ENCODE results near the gene STK39. TPM values are rescaled to one million over a fixed set of nuclear protein-coding genes. Genes with fewer than 3 reads are reported as not detected.
"Not testable (repeated sequence)": the region's sequence is repeated elsewhere in the genome, so short reads cannot be mapped to it uniquely, and the experiment has no call there.

The STK39 gene
- total RNA-seq, 1 donor from 2014 or later = 15.7 TPM

GRCh38 chr2:168262926-168263325 lies 15.5 kb upstream of the STK39 start:
- not testable (repeated sequence) for H3K27ac ChIP-seq (ENCODE audit: low read depth, low read length); H3K4me3 ChIP-seq (ENCODE audit: low read length in 3 of 3); H3K9me3 ChIP-seq (ENCODE audit: control insufficient read depth in 3 of 3, low read length in 3 of 3); H3K27me3 ChIP-seq (ENCODE audit: control insufficient read depth in 3 of 3, insufficient read depth in 3 of 3, low read length in 3 of 3); H3K9ac ChIP-seq (ENCODE audit: low read depth in 1 of 3, low read length in 3 of 3); H3K4me1 ChIP-seq (ENCODE audit: control insufficient read depth in 3 of 3, insufficient read depth in 3 of 3, low read length in 3 of 3); H3K36me3 ChIP-seq (ENCODE audit: control insufficient read depth in 3 of 3, insufficient read depth in 3 of 3, low read length in 3 of 3)

GRCh38 chr2:168256448-168256847 lies 9.1 kb upstream of the STK39 start:
- H3K27ac ChIP-seq (ENCODE audit: low read depth, low read length) = no peak overlapping the region

GRCh38 chr2:168255866-168256265 lies 8.5 kb upstream of the STK39 start:
- H3K27ac ChIP-seq (ENCODE audit: low read depth, low read length) = no peak overlapping the region
- H3K9me3 ChIP-seq (ENCODE audit: control insufficient read depth in 3 of 3, low read length in 3 of 3) = peaks cover 0 to 5% (median 0%) of the 10 kb centered on the region in 3 donors
- no peak overlapping the region for H3K4me3 ChIP-seq (ENCODE audit: low read length in 3 of 3)
- no peaks in the 10 kb centered on the region for H3K4me1 ChIP-seq (ENCODE audit: control insufficient read depth in 3 of 3, insufficient read depth in 3 of 3, low read length in 3 of 3)
- no peaks in the 10 kb centered on the region for H3K36me3 ChIP-seq (ENCODE audit: control insufficient read depth in 3 of 3, insufficient read depth in 3 of 3, low read length in 3 of 3)
- H3K9ac ChIP-seq (ENCODE audit: low read depth in 1 of 3, low read length in 3 of 3) = no peak overlapping the region
- no peaks in the 10 kb centered on the region for H3K27me3 ChIP-seq (ENCODE audit: control insufficient read depth in 3 of 3, insufficient read depth in 3 of 3, low read length in 3 of 3)

More at GRCh38 chr2:168256448-168256847, 9.1 kb upstream of the STK39 start:
- H3K36me3 ChIP-seq (ENCODE audit: control insufficient read depth in 3 of 3, insufficient read depth in 3 of 3, low read length in 3 of 3) = no peaks in the 10 kb centered on the region
- H3K9me3 ChIP-seq (ENCODE audit: control insufficient read depth in 3 of 3, low read length in 3 of 3) = peaks cover 0 to 5% (median 0%) of the 10 kb centered on the region in 3 donors
- no peak overlapping the region for H3K9ac ChIP-seq (ENCODE audit: low read depth in 1 of 3, low read length in 3 of 3)
- no peaks in the 10 kb centered on the region for H3K4me1 ChIP-seq (ENCODE audit: control insufficient read depth in 3 of 3, insufficient read depth in 3 of 3, low read length in 3 of 3)
- no peaks in the 10 kb centered on the region for H3K27me3 ChIP-seq (ENCODE audit: control insufficient read depth in 3 of 3, insufficient read depth in 3 of 3, low read length in 3 of 3)
- H3K4me3 ChIP-seq (ENCODE audit: low read length in 3 of 3) = no peak overlapping the region

- Histone ChIP-seq H3K36me3 (ENCODE audit: control insufficient read depth in 3 of 3, insufficient read depth in 3 of 3, low read length in 3 of 3) (no peaks in the 10 kb centered on the region), H3K4me1 (ENCODE audit: control insufficient read depth in 3 of 3, insufficient read depth in 3 of 3, low read length in 3 of 3) (no peaks in the 10 kb centered on the region), H3K27me3 (ENCODE audit: control insufficient read depth in 3 of 3, insufficient read depth in 3 of 3, low read length in 3 of 3) (no peaks in the 10 kb centered on the region), H3K27ac (ENCODE audit: low read depth, low read length) (no peak overlapping the region), H3K9me3 (ENCODE audit: control insufficient read depth in 3 of 3, low read length in 3 of 3) (peaks cover 0 to 5% (median 0%) of the 10 kb centered on the region in 3 donors), H3K4me3 (ENCODE audit: low read length in 3 of 3) (no peak overlapping the region), H3K9ac (ENCODE audit: low read depth in 1 of 3, low read length in 3 of 3) (no peak overlapping the region)
Measured at GRCh38 chr2:168255103-168255502, 7.7 kb upstream of the STK39 start.

DNA sequence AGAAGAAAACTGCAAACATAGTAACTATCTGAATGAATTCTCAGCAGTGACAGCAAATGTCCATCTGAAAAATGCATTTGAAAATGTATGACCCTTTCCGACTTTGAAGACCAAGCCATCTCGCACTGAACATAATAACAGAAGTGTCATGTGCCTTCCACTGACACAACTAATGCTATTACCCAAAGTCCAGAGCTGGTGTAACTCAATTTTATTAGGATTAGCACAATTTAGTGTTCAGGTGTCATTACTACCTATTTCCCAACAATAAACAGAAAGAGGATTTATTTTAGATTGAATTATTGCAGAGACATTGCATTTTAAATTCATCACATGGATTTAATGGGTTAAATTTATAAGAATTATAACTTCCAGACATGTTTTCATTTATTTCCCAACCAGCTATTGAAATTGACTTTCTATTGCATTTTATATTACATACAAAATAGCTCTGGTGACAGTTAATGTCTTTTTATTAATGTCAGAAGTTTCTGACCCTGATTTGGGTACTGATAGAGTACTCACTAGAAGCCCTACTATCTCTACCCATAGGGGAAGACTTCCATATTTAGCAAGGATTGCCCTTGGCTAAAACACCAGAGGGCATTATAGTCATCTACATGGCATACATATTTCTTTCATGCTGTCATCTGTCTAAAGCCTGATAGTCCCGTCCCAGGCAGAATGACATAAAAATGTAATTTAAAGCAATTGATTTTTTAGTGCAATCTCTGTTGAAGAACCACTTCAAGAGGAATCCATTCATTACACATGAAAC lies 7.0 kb upstream of the STK39 start:
- H3K4me1 ChIP-seq (ENCODE audit: control insufficient read depth in 3 of 3, insufficient read depth in 3 of 3, low read length in 3 of 3) = no peaks in the 10 kb centered on the region
- no peaks in the 10 kb centered on the region for H3K36me3 ChIP-seq (ENCODE audit: control insufficient read depth in 3 of 3, insufficient read depth in 3 of 3, low read length in 3 of 3)
- H3K27me3 ChIP-seq (ENCODE audit: control insufficient read depth in 3 of 3, insufficient read depth in 3 of 3, low read length in 3 of 3) = no peaks in the 10 kb centered on the region
- peaks cover 0 to 2% (median 0%) of the 10 kb centered on the region in 3 donors for H3K9me3 ChIP-seq (ENCODE audit: control insufficient read depth in 3 of 3, low read length in 3 of 3)
- H3K27ac ChIP-seq (ENCODE audit: low read depth, low read length) = no peak overlapping the region
- no peak overlapping the region for H3K4me3 ChIP-seq (ENCODE audit: low read length in 3 of 3)
- H3K9ac ChIP-seq (ENCODE audit: low read depth in 1 of 3, low read length in 3 of 3) = no peak overlapping the region

- H3K4me1 ChIP-seq (ENCODE audit: control insufficient read depth in 3 of 3, insufficient read depth in 3 of 3, low read length in 3 of 3) = no peaks in the 10 kb centered on the region
- H3K27ac ChIP-seq (ENCODE audit: low read depth, low read length) = no peak overlapping the region
- H3K4me3 ChIP-seq (ENCODE audit: low read length in 3 of 3) = no peak overlapping the region
- no peak overlapping the region for H3K9ac ChIP-seq (ENCODE audit: low read depth in 1 of 3, low read length in 3 of 3)
- peaks cover 0 to 1% (median 0%) of the 10 kb centered on the region in 3 donors for H3K27me3 ChIP-seq (ENCODE audit: control insufficient read depth in 3 of 3, insufficient read depth in 3 of 3, low read length in 3 of 3)
- H3K36me3 ChIP-seq (ENCODE audit: control insufficient read depth in 3 of 3, insufficient read depth in 3 of 3, low read length in 3 of 3) = no peaks in the 10 kb centered on the region
- H3K9me3 ChIP-seq (ENCODE audit: control insufficient read depth in 3 of 3, low read length in 3 of 3) = no peaks in the 10 kb centered on the region
Measured at GRCh38 chr2:168253379-168253778, 6.0 kb upstream of the STK39 start.

DNA sequence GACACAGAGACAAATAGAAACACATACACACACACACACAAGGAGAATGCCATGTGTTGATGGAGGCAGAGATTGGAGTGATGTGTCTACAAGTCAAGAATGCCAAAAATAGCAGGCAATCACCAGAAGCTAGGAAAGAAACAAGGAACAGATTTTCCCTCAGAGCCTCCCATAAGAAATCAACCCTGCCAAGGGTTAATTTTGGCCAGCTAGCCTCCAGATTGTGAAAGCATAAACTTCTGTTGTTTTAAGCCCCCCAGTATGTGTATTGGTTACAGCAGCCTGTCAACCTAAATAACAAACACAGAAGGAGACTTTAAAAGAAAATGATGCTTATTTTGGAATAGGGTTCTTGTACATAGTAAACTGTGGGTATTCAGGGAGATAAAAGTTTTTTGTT lies 5.6 kb upstream of the STK39 start:
- H3K27me3 ChIP-seq (ENCODE audit: control insufficient read depth in 3 of 3, insufficient read depth in 3 of 3, low read length in 3 of 3) = peaks cover 0 to 2% (median 0%) of the 10 kb centered on the region in 3 donors
- no peak overlapping the region for H3K27ac ChIP-seq (ENCODE audit: low read depth, low read length)
- H3K4me3 ChIP-seq (ENCODE audit: low read length in 3 of 3) = no peak overlapping the region
- no peaks in the 10 kb centered on the region for H3K36me3 ChIP-seq (ENCODE audit: control insufficient read depth in 3 of 3, insufficient read depth in 3 of 3, low read length in 3 of 3)
- no peaks in the 10 kb centered on the region for H3K9me3 ChIP-seq (ENCODE audit: control insufficient read depth in 3 of 3, low read length in 3 of 3)
- no peaks in the 10 kb centered on the region for H3K4me1 ChIP-seq (ENCODE audit: control insufficient read depth in 3 of 3, insufficient read depth in 3 of 3, low read length in 3 of 3)
- H3K9ac ChIP-seq (ENCODE audit: low read depth in 1 of 3, low read length in 3 of 3) = no peak overlapping the region

DNA sequence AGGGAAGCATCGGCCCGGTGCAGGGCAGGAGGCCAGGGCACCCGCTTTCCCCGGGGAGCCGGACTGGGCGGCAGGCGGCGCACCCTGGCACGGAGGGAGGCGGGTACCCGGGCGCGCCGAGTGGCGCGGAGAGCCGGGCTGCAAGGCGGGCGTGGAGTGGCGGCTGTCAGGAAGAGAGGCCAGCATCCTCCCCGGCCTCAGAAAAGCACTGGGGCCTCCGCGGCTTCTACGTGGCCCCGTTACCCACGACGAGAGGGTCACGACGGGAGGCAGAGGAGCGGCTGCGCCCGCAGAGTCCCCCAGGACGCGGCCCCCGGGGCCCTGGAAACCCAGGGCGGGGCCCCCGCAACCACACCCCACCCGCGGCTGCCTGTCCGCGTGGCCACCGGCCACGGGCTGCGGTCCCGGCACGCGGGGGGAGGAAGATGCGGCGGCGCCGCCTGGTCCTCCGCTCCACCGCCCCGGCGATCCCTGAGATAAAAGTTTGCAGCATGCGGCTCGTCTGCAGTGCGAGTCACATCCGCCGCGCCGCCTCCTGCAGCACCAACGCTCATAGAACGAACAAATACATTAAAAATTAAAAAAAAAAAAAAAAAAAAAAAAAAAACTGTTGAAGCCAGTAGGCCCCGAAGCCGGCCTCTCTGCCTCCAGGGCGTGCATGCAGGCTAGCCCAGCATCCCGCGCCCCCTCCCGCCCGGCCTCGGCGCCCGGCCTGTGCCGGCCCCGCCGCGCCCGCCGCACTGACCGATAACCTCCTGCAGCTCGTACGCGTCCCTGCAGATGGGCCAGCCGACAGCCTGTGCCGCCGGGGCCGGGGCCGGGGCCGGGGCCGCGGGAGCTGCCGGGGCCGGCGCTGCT lies 683 bp downstream of the STK39 start:
- H3K27me3 ChIP-seq (ENCODE audit: control insufficient read depth in 3 of 3, insufficient read depth in 3 of 3, low read length in 3 of 3) = peaks cover 0 to 2% (median 0%) of the 10 kb centered on the region in 3 donors
- peak overlapping the region; percentile 67 to 69 (median 68) for H3K4me3 ChIP-seq (ENCODE audit: low read length in 3 of 3)
- peak overlapping the region; percentile 43 to 66 (median 64) for H3K9ac ChIP-seq (ENCODE audit: low read depth in 1 of 3, low read length in 3 of 3)
- H3K36me3 ChIP-seq (ENCODE audit: control insufficient read depth in 3 of 3, insufficient read depth in 3 of 3, low read length in 3 of 3) = no peaks in the 10 kb centered on the region
- H3K4me1 ChIP-seq (ENCODE audit: control insufficient read depth in 3 of 3, insufficient read depth in 3 of 3, low read length in 3 of 3) = peaks cover 3 to 9% (median 4%) of the 10 kb centered on the region in 3 donors
- H3K27ac ChIP-seq (ENCODE audit: low read depth, low read length) = no peak overlapping the region
- H3K9me3 ChIP-seq (ENCODE audit: control insufficient read depth in 3 of 3, low read length in 3 of 3) = no peaks in the 10 kb centered on the region

DNA sequence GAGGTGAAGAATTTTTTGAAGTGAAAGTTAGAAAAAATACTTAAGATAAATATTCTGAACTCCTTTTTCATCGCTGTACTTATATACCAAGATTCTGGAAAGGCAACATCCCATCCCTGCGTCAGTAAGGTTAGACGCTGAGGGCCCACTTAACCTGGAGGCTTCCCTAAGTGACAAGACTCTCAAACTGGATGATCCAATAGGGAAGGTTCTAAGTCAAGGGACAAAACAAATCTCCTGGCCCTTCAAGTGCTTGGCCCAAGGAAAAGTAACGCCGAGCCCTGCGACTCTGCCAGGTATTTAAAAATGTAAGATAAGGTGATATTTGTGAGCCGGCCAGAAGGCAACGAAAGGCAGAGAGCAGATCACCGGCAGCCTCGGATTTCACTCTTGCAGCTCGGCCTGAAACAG lies 1.3 kb downstream of the STK39 start:
- Histone ChIP-seq H3K27me3 (ENCODE audit: control insufficient read depth in 3 of 3, insufficient read depth in 3 of 3, low read length in 3 of 3) (peaks cover 0 to 2% (median 0%) of the 10 kb centered on the region in 3 donors), H3K4me1 (ENCODE audit: control insufficient read depth in 3 of 3, insufficient read depth in 3 of 3, low read length in 3 of 3) (peaks cover 3 to 9% (median 4%) of the 10 kb centered on the region in 3 donors), H3K4me3 (ENCODE audit: low read length in 3 of 3) (peak overlapping the region; percentile 67 to 69 (median 68)), H3K9ac (ENCODE audit: low read depth in 1 of 3, low read length in 3 of 3) (peak overlapping the region; percentile 43 to 66 (median 64)), H3K9me3 (ENCODE audit: control insufficient read depth in 3 of 3, low read length in 3 of 3) (no peaks in the 10 kb centered on the region), H3K36me3 (ENCODE audit: control insufficient read depth in 3 of 3, insufficient read depth in 3 of 3, low read length in 3 of 3) (no peaks in the 10 kb centered on the region), H3K27ac (ENCODE audit: low read depth, low read length) (no peak overlapping the region)
